Body of pancreas (tissue), 4 donors: ENCODE measurements around the gene ENG.

Experiments
- POLR2A ChIP-seq, 3 donors: fragments of 450-650 bp; IDR thresholded peaks; one replicate each; pipeline ENCODE4 v1.6.1; 2016; ENCODE audit warnings: antibody characterized with exemption in 3 of 3, mild to moderate bottlenecking in 2 of 3
- TF ChIP-seq, protein P1 (sequence below), 7 experiments: fragments of 450-650 bp in 4 of 7; fragments of 200-600 bp in 3 of 7; sonication (generic) in 3 of 7; IDR thresholded peaks; one replicate each; pipeline ENCODE4 v1.5.1; 2016 to 2019; ENCODE audit warnings: antibody characterized with exemption in 7 of 7

- TF ChIP-seq, protein P1, sequence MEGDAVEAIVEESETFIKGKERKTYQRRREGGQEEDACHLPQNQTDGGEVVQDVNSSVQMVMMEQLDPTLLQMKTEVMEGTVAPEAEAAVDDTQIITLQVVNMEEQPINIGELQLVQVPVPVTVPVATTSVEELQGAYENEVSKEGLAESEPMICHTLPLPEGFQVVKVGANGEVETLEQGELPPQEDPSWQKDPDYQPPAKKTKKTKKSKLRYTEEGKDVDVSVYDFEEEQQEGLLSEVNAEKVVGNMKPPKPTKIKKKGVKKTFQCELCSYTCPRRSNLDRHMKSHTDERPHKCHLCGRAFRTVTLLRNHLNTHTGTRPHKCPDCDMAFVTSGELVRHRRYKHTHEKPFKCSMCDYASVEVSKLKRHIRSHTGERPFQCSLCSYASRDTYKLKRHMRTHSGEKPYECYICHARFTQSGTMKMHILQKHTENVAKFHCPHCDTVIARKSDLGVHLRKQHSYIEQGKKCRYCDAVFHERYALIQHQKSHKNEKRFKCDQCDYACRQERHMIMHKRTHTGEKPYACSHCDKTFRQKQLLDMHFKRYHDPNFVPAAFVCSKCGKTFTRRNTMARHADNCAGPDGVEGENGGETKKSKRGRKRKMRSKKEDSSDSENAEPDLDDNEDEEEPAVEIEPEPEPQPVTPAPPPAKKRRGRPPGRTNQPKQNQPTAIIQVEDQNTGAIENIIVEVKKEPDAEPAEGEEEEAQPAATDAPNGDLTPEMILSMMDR (IDR thresholded peaks at IDR 0.05), result no peak
- TF ChIP-seq POLR2A (IDR thresholded peaks at IDR 0.05), result no peak
Observed at GRCh38 chr9:127853312-127854183, 910 bp downstream of the ENG start.
